PFSK-1 (cell line): ENCODE results near the gene HOXC11.

Experiments used
- FOXP2 ChIP-seq: optimal IDR thresholded peaks from 2 replicates; pipeline ENCODE3; 2011; ENCODE audit warnings: borderline replicate concordance, control low read depth, inconsistent platforms; ENCODE audit not compliant: insufficient read depth; ENCODE audit errors: extremely low read length, extremely low read depth
- POLR2AphosphoS5 ChIP-seq: IDR thresholded peaks from 2 replicates; pipeline ENCODE4 v1.6.1; 2012; ENCODE audit warnings: low read depth, mild to moderate bottlenecking, control low read depth, low read length, moderate library complexity
- REST ChIP-seq, 2 experiments: IDR thresholded peaks; 2 replicates each; pipeline versions ENCODE4 v1.6.1 to v1.8.0; 2011 to 2012; ENCODE audit warnings: low read depth in 2 of 2, low read length in 2 of 2, control low read depth in 1 of 2, inconsistent platforms in 1 of 2, mild to moderate bottlenecking in 1 of 2, moderate library complexity in 1 of 2; ENCODE audit not compliant: insufficient read depth in 1 of 2
- SIN3A ChIP-seq: IDR thresholded peaks from 2 replicates; pipeline ENCODE4 v1.6.1; 2012; ENCODE audit warnings: mild to moderate bottlenecking, low read length, moderate library complexity, borderline replicate concordance; ENCODE audit not compliant: insufficient read depth
- TAF1 ChIP-seq: IDR thresholded peaks from 2 replicates; pipeline ENCODE4 v1.6.1; 2012; ENCODE audit warnings: low read length, control low read depth, borderline replicate concordance; ENCODE audit not compliant: insufficient read depth

HOXC11 gene

GRCh38 chr12:53977596-53978445, 4.9 kb downstream of the HOXC11 start:
- TF ChIP-seq POLR2AphosphoS5 (no peak), REST (IDR thresholded peaks at IDR 0.05; ENCODE audit: insufficient read depth in 1 of 2, low read depth in 2 of 2, low read length in 2 of 2) (no peak), TAF1 (no peak), SIN3A (no peak), FOXP2 (no peak)

GRCh38 chr12:53978477-53979356, 5.8 kb downstream of the HOXC11 start:
- TF ChIP-seq TAF1: no peak
- TF ChIP-seq REST (IDR thresholded peaks at IDR 0.05; ENCODE audit: insufficient read depth in 1 of 2, low read depth in 2 of 2, low read length in 2 of 2): no peak
- TF ChIP-seq POLR2AphosphoS5: no peak
- no peak for TF ChIP-seq SIN3A
- TF ChIP-seq FOXP2: no peak

GRCh38 chr12:53980104-53980801, 7.3 kb downstream of the HOXC11 start:
- TF ChIP-seq SIN3A (no peak), POLR2AphosphoS5 (no peak), TAF1 (no peak), FOXP2 (no peak), REST (IDR thresholded peaks at IDR 0.05; ENCODE audit: insufficient read depth in 1 of 2, low read depth in 2 of 2, low read length in 2 of 2) (no peak)

- TF ChIP-seq TAF1 (no peak), FOXP2 (no peak), REST (IDR thresholded peaks at IDR 0.05; ENCODE audit: insufficient read depth in 1 of 2, low read depth in 2 of 2, low read length in 2 of 2) (no peak), SIN3A (no peak), POLR2AphosphoS5 (no peak)
Measured at GRCh38 chr12:53980802-53981496, 8.0 kb downstream of the HOXC11 start.
